Fibroblast of skin of right biceps (primary cell): Measurements from ENCODE around the gene ATXN1.
"Not testable (repeated sequence)": the region's sequence is repeated elsewhere in the genome, so short reads cannot be mapped to it uniquely, and the experiment has no call there.

ENCODE experiments used
- DNase-seq: peaks from one replicate; pipeline ENCODE4 v3.0.0-alpha.2; 2013

The ATXN1 gene

GRCh38 chr6:16263464-16264099, 497.7 kb downstream of the ATXN1 start:
- not testable (repeated sequence) for DNase-seq

DNA sequence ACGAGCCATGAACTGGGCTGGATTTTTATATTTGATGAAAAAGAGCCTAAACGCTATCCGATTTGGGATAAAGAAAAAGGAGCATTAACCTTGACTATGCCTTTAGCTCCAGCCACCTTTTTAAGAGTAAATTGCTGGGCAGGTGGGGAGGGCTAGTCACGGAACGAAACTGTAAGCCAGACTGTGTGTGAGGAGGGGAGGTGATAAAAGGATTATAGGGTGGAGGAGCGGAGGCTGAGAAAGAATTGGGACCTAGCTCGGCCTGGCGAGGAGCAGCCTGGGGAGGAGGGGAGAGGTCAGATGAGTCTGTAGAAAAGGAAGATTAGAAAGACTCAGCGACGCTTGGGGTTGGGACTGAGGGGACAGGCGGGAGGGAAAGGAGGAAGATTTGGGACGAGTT, 498.5 kb downstream of the ATXN1 start:
- DNase-seq: not testable (repeated sequence)

DNA sequence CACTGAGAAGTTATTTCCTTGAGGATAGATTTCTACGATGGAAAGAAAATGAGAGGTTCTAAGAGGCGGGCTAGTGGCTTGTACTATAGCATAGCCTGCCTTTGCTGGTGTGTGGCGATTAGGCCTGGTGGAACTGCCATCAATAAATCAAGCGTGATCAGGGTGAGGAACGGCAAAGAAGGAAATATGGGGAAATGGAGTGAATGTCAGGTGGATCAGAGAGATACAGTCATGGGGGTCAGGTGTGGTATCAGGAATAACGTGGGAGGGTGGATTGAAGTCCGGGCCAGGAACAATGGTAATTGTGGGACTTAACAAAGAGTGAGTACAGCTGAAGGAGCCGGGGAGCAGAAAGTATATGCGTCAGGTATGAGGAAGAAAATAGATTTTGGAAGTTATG, 500.7 kb downstream of the ATXN1 start:
- DNase-seq: not testable (repeated sequence)

DNA sequence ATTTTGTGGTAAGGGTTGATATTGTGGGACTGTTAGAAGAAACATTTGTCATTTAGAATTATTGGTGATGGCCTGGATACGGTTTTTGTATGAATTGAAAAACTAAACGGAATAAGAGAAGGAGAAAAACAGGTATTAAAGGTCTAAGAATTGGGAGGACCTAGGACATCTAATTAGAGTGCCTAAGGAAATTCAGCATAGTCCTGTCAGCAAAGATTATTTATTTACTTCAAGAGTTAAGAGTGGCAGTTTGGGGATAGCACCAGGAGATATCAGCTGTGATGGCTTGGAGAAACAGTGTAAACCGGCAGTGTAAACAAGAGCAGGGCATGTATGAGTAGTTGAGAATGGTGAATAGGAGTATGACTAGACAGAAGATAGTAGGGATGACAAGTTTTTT, 501.7 kb downstream of the ATXN1 start:
- DNase-seq: not testable (repeated sequence)

GRCh38 chr6:16258709-16259075, 502.6 kb downstream of the ATXN1 start:
- no peak for DNase-seq

- no peak for DNase-seq
These were observed 503.1 kb downstream of the ATXN1 start for GRCh38 chr6:16257999-16258708.

DNA sequence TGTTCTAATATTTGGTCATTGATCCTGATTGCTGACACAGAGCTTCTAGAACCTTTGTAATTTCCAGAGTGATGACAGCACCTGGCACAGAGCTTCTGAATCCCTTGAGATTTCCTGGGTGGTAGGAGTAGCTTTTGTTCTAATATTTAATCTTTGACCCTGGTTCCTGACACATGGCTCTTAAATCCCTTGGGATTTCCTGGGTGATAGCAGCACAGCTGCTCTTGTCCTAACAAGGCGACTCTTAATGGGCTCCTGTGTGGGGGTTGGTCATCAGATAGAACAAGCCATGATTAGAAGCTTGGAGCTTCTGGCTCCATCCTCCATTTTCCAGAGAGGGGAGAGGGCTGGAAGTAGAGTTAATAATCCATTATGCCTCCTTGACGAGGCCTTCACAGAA, 504.5 kb downstream of the ATXN1 start:
- no peak for DNase-seq

DNA sequence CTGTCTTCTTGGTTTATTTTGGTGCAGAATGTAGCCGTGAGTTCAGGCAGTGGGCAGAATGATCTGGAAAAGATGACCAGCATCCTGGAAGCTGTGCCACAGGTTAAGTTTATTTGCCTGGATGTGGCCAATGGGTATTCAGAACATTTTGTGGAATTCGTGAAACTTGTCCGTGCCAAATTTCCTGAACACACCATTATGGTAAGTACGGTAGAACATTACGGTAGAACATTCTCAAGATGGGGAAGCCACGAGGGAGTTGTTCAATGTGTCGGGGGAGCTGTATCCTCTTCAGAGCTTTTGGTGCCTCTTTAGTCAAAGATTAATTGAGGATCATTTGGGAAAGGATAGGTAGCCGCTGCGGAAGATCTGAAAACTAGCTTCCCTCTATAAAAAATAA, 506.7 kb downstream of the ATXN1 start:
- DNase-seq: no peak

DNA sequence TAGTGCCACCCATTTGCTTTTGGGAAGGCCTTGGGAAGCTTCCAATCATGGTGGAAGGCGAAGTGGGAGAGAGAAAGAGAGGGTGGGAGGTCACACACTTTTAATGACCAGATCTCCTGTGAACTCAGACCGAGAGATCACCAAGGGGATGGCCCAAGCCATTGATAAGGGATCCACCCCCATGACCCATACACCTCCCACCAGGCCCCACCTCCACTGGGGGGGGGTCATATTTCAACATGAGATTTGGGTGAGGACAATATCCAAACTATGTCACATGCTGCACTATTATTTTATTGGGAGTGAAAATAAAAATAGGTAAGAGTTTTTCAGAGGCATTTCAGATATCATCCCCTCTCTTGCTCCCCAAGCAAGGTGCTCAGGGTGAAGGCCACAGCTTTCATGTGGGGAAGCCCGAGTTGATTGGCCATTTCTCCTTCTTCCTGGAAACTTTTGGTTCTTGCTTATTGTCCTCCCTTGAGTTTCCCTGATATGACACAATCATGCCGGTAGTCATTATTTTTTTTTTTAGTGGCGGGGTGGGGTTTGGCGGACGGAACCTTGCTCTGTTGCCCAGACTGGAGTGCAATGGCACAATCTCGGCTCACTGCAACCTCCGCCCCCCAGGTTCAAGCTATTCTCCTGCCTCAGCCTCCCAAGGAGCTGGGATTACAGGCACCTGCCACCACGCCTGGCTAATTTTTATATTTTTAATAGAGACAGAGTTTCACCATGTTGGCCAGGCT, 507.7 kb downstream of the ATXN1 start:
- no peak for DNase-seq

DNA sequence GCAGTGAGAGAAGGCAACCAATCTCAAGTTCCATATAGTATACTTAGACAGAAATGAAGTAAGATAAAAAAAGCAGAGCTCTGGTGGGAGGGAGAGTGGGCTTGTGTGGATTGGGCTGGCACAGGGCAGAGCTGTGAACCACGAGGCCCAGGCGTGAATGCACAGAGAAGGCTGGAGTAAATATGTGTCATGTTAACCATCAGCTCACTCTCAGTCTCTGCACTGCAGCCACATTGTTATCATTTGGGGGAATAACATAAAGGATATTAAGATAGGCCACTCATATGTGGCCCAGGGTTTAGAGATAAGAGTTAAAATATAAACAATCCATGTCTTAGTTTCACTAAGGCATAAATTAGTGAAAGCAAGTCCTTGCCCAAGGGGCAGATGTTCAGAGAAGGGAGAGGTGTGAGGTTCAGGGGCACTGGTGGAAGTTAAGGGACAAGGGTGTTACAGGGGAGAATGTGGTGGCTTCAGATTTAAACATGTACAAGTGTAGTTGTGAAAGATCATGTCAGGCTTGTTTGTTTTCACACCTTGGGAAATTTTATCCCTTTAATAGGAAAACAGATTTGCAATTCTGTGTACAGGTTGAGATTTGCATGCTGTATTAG, 508.5 kb downstream of the ATXN1 start:
- DNase-seq: no peak

- DNase-seq: no peak
These were observed 509.6 kb downstream of the ATXN1 start for GRCh38 chr6:16251706-16252105.

DNA sequence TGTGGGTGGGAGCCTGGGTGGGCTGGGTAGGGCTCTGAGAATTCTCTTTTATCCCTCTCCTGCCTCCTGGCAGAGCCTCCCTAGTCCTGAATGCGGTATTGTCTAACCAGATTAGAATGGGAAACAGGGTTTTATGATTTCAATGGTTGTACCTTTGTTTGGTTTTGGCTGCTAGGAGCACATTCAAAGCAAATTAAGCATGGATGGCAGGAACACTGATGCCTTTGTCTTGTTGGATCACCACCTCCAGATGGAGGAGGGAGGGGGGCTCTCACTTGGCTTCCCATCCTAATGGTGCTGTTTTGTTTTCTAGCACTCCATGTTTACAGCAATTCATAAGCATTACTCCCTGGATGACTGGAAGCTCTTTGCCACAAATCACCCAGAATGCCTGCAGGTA, 511.3 kb downstream of the ATXN1 start:
- DNase-seq: no peak
